Loucy (cell line): ENCODE data around the gene NPIPB2.

ENCODE experiments used
- H2AFZ ChIP-seq: fragments of 200-600 bp; sonication (generic); 2 replicates; pipeline ENCODE4 v1.6.0; 2016; ENCODE audit warnings: antibody characterized with exemption, mild to moderate bottlenecking, low read length, moderate library complexity
- H3F3A ChIP-seq: fragments of 200-600 bp; 2 replicates; pipeline ENCODE4 v1.6.0; 2016; ENCODE audit warnings: antibody characterized with exemption, low read depth, mild to moderate bottlenecking
- H3K27me3 ChIP-seq: fragments of 200-600 bp; sonication (generic); 2 replicates; pipeline ENCODE4 v1.6.1; 2014; ENCODE audit warnings: low read length, mild to moderate bottlenecking; ENCODE audit not compliant: insufficient read depth, poor library complexity, severe bottlenecking
- H3K36me3 ChIP-seq: fragments of 200-600 bp; sonication (generic); 2 replicates; pipeline ENCODE4 v1.6.1; 2016; ENCODE audit warnings: low read length; ENCODE audit not compliant: insufficient read depth
- H3K4me1 ChIP-seq: fragments of 200-600 bp; sonication (generic); 2 replicates; pipeline ENCODE4 v1.5.1; 2014; ENCODE audit warnings: low read length, mild to moderate bottlenecking; ENCODE audit not compliant: insufficient read depth, poor library complexity, severe bottlenecking
- H3K4me2 ChIP-seq: fragments of 200-600 bp; sonication (generic); 2 replicates; pipeline ENCODE4 v1.6.0; 2014; ENCODE audit warnings: antibody characterized with exemption, low read length, low read depth, mild to moderate bottlenecking; ENCODE audit not compliant: poor library complexity, severe bottlenecking
- H3K4me3 ChIP-seq: fragments of 200-600 bp; sonication (generic); 2 replicates; pipeline ENCODE4 v1.5.1; 2014; ENCODE audit warnings: low read length, mild to moderate bottlenecking, mixed read lengths; ENCODE audit not compliant: poor library complexity, severe bottlenecking
- H3K79me2 ChIP-seq: fragments of 200-600 bp; sonication (generic); 2 replicates; pipeline ENCODE4 v1.6.1; 2014; ENCODE audit warnings: low read length; ENCODE audit not compliant: insufficient read depth
- H3K9ac ChIP-seq: fragments of 200-600 bp; sonication (generic); 2 replicates; pipeline ENCODE4 v1.6.0; 2014; ENCODE audit warnings: mild to moderate bottlenecking, low read depth, low read length, moderate library complexity; ENCODE audit not compliant: poor library complexity, severe bottlenecking
- H3K9me2 ChIP-seq: fragments of 200-600 bp; sonication (generic); replicated peaks from 2 replicates; pipeline ENCODE4 v1.6.1; 2016; ENCODE audit warnings: low read depth, low read length, mixed read lengths
- H3K9me3 ChIP-seq: fragments of 200-600 bp; sonication (generic); 2 replicates; pipeline ENCODE4 v1.6.1; 2014; ENCODE audit warnings: mild to moderate bottlenecking, antibody characterized with exemption, low read length, low read depth; ENCODE audit not compliant: insufficient read depth
- H4K20me1 ChIP-seq: fragments of 200-600 bp; sonication (generic); 2 replicates; pipeline ENCODE4 v1.6.0; 2014; ENCODE audit warnings: antibody characterized with exemption, low read length, mild to moderate bottlenecking; ENCODE audit not compliant: insufficient read depth, poor library complexity, severe bottlenecking
- CTCF ChIP-seq: fragments of 200-600 bp; sonication (generic); conservative IDR thresholded peaks from 2 replicates; pipeline ENCODE4 v1.5.1; 2014; ENCODE audit warnings: mild to moderate bottlenecking, antibody characterized with exemption, low read length
- EZH2phosphoT487 ChIP-seq: fragments of 200-600 bp; IDR thresholded peaks from 2 replicates; pipeline ENCODE4 v1.6.1; 2018; ENCODE audit warnings: antibody characterized with exemption, mild to moderate bottlenecking, moderate library complexity, borderline replicate concordance

Gene NPIPB2

DNA sequence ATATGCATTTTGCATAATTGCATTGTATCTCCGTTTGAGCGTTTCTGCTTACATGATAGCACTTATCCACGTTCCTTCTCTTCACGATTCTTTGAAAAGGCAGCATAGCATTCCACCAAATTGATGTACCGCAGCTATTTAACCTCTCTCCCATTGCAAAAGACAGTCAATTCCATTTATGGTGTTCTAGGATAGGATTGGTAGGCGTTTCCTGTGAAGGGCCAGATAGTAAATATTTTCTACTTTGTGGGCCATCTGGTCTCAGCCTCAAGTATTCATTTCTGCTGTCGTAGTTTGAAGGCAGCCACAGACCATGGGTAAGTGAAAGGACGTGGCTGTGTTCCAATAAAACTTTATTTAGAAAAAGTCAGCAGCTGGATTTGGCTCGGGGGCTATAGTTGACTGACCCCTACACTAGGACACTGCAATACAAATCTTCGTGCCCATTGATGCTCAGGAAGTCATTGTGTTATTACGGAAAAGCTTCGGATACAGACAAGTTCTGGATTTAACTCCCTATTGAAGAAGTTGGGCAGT, 44.7 kb upstream of the NPIPB2 start:
- no peak for TF ChIP-seq CTCF
- TF ChIP-seq EZH2phosphoT487: no peak
- no peak overlapping the region for H3K9ac ChIP-seq
- no peak overlapping the region for H2AFZ ChIP-seq
- H3F3A ChIP-seq: no peaks in the 10 kb centered on the region
- no peaks in the 10 kb centered on the region for H3K79me2 ChIP-seq
- no peaks in the 10 kb centered on the region for H3K27me3 ChIP-seq
- H3K4me3 ChIP-seq: no peak overlapping the region
- H3K4me1 ChIP-seq: no peaks in the 10 kb centered on the region
- no peaks in the 10 kb centered on the region for H3K36me3 ChIP-seq
- no peaks in the 10 kb centered on the region for H4K20me1 ChIP-seq
- H3K4me2 ChIP-seq: no peak overlapping the region
- no peaks in the 10 kb centered on the region for H3K9me2 ChIP-seq
- no peaks in the 10 kb centered on the region for H3K9me3 ChIP-seq

DNA sequence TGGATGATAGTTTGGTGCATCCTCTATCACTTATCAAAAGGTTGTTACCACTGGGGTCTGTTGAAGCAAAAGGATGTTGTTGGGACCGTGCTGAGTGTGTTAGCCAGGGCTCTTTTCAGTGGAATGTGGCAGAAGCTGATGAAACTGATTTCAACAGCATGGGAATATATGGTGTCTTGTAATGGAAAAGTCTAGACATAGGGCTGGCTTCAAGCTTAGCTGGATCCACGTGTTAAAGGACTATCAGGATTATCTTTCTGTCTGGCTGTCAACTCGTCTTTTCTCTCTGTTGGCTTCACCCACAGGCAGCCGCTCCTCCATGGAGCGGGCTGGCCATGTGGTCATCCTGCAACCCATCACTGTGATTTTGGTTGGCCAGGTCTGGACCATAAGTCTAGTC, 43.4 kb upstream of the NPIPB2 start:
- no peaks in the 10 kb centered on the region for H3K9me2 ChIP-seq
- no peaks in the 10 kb centered on the region for H4K20me1 ChIP-seq
- H2AFZ ChIP-seq: no peak overlapping the region
- H3K9me3 ChIP-seq: no peaks in the 10 kb centered on the region
- no peak overlapping the region for H3K9ac ChIP-seq
- H3K4me2 ChIP-seq: no peak overlapping the region
- no peaks in the 10 kb centered on the region for H3F3A ChIP-seq
- no peaks in the 10 kb centered on the region for H3K36me3 ChIP-seq
- no peaks in the 10 kb centered on the region for H3K79me2 ChIP-seq
- no peaks in the 10 kb centered on the region for H3K27me3 ChIP-seq
- no peak for TF ChIP-seq EZH2phosphoT487
- no peaks in the 10 kb centered on the region for H3K4me1 ChIP-seq
- H3K4me3 ChIP-seq: no peak overlapping the region

DNA sequence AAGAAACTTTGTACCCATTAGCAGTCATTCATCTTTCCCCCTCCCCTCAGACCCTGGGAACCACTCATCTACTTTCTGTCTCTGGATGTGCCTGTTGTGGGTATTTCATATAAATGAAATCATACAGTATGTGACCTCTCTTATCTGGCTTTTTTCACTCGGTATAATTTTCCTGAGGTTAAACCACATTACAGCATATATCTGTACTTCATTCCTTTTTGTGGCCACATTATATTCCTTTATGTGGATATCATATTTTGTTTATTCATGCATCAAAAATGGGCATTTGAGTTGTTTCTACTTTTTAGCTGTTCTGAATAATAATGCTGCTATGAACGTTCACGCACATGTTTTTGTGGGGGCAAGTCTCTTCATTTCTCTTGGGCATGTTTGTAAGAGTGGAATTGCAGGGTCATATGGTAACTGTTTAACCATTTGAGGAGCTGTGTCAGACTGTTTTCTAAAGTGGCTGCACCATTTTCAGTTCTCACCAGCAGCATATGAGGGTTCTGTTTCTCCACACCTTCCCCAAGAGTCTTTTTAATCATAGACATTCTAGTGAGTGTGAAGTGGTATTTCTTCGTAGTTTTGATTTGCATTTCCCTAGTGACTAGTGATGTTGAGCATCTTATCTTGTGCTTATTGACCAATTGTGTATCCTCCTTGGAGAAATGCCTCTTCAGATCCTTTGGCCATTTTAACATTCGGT, 38.4 kb upstream of the NPIPB2 start:
- no peaks in the 10 kb centered on the region for H4K20me1 ChIP-seq
- no peaks in the 10 kb centered on the region for H3K9me2 ChIP-seq
- no peaks in the 10 kb centered on the region for H3K27me3 ChIP-seq
- H3K4me2 ChIP-seq: no peak overlapping the region
- no peaks in the 10 kb centered on the region for H3F3A ChIP-seq
- H3K4me1 ChIP-seq: peaks cover 9% of the 10 kb centered on the region
- H3K4me3 ChIP-seq: no peak overlapping the region
- H3K79me2 ChIP-seq: no peaks in the 10 kb centered on the region
- H2AFZ ChIP-seq: no peak overlapping the region
- H3K36me3 ChIP-seq: no peaks in the 10 kb centered on the region
- TF ChIP-seq CTCF (no peak), EZH2phosphoT487 (no peak)
- H3K9me3 ChIP-seq: no peaks in the 10 kb centered on the region
- H3K9ac ChIP-seq: no peak overlapping the region
